ENCODE measurements around the gene WDR76.
"Not testable (repeated sequence)": the region's sequence is repeated elsewhere in the genome, so short reads cannot be mapped to it uniquely, and the experiment has no call there.

Gene WDR76

DNA sequence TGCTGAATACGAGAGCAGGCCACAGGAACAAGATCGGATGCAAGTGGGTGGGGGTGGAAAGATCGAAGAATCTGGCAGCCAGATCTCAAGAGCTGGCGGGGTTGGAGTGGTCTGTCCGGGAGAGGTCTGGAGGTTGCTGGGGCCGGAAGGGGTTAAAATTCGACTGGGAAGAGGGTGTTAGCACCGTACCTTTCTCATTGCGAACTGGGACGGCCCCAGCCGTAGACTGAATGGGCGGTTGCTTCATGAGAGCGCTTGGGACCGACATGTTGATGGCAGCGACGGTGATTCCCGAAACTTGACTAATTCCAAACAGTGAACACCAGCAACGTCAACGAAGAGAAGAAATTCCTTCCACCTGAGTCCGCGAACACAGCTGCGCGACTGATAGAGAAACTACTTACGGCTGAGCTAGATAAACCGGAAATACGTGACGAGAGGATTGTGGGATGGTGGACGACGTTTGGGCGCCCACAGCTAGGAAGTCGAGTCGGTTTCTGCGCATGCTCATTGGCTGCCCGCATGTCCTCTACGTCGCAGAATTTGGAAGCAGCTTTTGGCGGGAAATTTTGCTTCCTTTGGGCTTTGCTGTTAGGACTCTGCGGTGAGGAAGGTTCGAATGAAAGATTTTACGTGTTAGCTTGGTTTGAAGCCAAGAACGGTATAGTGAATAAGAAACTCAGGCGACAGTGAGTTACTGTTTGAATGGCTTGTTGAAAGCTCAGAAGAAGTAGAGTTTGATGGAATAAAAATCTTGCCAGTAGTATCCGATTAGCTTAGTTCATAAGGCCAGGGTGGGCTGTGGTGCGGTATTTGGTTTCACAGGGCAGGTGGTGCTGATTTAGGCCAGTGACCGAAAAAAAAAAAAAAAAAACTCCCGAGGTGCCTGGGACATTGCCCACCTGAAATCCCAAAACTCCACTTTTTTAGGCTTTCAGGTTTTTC, 2.2 kb upstream of the WDR76 start, which contains the start of gene MFAP1:
Gene MFAP1, minus strand, starts transcription at position 389 of the 945 bp plus-strand sequence. Its CDS starts 121 bp downstream, at position 268.
- peak; percentile 95 for DNase-seq

- not testable (repeated sequence) for DNase-seq
Measured at GRCh38 chr15:43825305-43825704, 1.5 kb upstream of the WDR76 start.

GRCh38 chr15:43826029-43826507, 734 bp upstream of the WDR76 start:
- DNase-seq: no peak

GRCh38 chr15:43828061-43828657, 1.4 kb downstream of the WDR76 start:
- peak; percentile 18 for DNase-seq

GRCh38 chr15:43829951-43830540, 3.2 kb downstream of the WDR76 start:
- not testable (repeated sequence) for DNase-seq

GRCh38 chr15:43830691-43831275, 4.0 kb downstream of the WDR76 start:
- not testable (repeated sequence) for DNase-seq

DNA sequence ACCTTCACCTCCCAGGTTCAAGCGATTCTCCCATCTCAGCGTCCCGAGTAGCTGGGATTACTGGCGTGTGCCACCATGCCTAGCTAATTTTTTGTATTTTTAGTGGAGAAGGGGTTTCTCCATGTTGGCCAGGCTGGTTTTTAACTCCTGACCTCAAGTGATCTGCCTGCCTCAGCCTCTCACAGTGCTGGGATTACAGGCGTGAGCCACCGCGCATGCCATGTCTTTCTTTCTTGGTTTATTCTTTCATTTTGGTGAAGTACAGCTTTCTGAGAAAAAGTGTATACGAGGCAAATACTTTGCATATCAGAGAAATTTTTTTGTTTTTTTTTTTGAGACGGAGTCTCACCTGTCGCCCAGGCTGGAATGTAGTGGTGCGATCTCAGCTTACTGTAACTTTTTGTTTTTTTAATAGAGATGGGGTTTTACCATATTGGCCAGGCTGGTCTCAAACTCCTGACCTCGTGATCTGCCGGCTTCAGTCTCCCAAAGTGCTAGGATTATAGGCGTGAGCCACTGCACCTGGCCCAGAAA, 4.8 kb downstream of the WDR76 start:
- DNase-seq: not testable (repeated sequence)

DNA sequence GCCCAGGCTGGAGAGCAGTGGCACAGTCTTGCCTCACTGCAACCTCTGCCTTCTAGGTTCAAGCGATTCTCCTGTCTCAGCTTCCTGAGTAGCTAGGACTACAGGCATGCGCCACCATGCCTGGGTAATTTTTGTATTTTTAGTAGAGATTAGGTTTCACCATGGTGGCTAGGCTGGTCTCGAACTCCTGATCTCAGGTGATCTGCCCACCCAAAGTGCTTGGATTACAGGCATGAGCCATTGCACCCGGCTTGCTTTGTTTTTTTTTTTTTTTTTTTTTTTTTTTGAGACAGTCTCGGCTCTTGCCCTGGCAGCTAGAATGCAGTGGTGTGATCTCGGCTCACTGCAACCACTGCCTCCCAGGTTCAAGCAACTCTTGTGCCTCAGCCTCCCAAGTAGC, 5.7 kb downstream of the WDR76 start:
- not testable (repeated sequence) for DNase-seq

DNA sequence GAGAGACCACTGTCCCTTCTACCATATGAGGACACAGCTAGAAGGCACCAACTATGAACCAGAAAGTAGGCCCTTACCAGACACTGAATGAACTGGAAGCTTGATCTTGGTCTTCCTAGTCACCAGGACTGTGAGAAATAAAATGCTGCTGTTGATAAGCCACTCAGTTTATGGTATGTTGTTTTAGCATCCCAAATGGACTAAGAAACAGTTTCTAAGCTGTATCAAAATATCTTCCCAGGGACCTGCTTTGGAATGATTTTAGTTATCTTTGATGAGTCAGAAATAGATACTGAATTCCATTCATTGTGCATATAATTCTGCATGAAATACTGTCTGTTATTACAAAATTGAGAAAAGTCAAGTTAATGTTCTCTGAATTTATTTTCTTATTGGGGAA, 18.6 kb downstream of the WDR76 start:
- no peak for DNase-seq

GRCh38 chr15:43851251-43851650, 24.4 kb downstream of the WDR76 start:
- no peak for DNase-seq

DNA sequence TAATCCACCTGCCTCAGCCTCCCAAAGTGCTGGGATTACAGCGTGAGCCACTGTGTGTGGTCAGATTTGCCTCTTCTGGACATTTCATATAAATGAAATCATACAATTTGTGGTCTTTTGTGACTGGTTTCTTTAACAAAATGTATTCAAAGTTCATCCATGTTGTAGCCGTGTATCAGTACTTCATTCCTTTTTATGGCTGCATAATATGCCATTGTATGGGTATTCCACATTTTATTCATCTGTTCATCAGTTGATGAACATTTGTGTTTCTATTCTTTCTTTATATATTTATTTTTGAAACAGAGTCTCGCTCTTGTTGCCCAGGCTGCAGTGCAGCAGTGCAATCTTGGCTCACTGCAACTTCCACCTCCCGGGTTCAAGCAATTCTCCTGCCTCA, 25.8 kb downstream of the WDR76 start:
- no peak for DNase-seq

- DNase-seq: no peak
Measured at GRCh38 chr15:43854801-43855200, 28.0 kb downstream of the WDR76 start.

DNA sequence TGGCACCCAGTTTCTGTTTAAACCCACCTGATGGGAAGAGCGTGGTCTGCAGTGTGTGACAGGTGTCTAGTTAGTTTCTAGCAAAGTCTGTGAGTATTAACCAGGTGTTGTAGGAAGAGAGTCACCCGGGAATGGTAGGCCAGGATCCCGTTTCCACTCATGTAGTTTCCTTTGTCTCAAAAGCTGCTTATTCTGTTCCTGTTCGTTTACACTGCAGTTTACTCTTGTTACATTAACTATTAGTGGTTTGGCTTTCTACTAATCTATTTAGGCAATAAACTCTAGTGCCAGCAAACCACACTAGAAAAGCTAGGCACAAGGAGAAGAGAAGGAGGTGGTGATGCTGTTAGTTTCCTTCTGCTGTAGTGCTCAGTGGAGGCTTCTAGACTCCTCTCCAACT, 32.7 kb downstream of the WDR76 start:
- DNase-seq: no peak

DNA sequence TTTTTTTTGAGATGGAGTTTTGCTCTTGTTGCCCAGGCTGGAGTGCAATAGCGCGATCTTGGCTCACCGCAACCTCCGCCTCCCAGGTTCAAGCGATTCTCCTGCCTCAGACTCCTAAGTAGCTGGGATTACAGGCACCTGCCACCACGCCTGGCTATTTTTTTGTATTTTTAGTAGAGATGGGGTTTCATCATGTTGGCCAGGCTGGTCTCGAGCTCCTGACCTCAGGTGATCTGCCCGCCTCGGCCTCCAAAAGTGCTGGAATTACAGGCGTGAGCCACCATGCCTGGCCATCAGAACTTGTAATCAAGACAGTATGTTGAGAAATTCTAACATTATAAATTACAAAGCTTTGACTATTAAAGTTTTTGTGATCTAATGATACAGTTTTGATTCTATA, 39.8 kb downstream of the WDR76 start:
- DNase-seq: not testable (repeated sequence)

- DNase-seq: no peak
Measured at GRCh38 chr15:43867096-43867495, 40.3 kb downstream of the WDR76 start.

GRCh38 chr15:43868406-43868805, 41.6 kb downstream of the WDR76 start:
- no peak for DNase-seq

GRCh38 chr15:43871835-43872234, 45.0 kb downstream of the WDR76 start:
- no peak for DNase-seq

DNA sequence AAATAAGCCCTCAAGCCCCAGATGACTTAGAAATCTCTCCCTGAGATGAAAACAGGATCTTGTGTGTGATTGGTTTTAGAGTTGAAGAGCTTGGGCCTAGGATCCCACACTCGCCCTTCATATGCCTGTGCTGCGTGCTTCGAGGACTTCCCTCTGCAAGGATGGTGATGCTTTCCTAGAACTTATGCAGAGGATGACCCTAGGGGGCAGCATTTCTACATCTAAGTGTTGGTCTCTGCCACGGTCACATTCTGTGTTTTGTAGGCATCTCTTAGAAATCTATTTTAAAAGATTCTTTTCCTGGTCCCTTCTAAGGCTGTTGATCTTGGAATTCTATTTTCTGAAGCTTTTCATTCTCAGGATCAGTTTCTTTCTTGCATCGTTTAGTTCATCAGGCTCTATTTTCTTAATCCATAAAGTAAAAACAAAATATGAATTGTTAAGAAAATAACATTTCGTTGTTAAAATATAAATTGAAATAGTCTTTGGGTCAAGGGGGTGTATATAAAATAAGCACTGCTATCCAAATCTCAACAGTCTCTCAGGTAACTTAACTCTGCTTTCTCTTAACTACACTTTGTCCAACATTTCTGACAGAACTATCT, 45.7 kb downstream of the WDR76 start:
- peak; percentile 28 for DNase-seq

GRCh38 chr15:43873651-43874050, 46.8 kb downstream of the WDR76 start:
- no peak for DNase-seq

DNA sequence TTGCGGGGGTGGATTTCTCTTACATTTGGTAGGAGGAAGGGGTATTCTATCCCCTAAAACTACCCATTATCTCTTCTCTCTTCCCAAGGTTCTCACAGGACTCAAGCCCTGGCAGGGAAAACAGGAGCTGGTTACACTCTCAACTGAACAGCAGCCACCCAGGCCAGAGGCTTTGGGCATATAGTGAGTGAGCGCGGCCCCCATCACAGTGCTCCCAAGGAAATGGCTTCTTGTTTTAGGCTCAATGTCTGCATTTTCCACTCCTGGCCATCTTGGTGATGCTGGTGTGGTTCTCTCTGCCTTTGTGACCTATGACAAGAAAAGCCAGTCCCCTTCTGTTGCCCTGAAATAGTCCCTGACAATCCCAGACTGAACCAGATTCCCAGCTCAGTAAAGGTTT, 50.1 kb downstream of the WDR76 start:
- no peak for DNase-seq

DNA sequence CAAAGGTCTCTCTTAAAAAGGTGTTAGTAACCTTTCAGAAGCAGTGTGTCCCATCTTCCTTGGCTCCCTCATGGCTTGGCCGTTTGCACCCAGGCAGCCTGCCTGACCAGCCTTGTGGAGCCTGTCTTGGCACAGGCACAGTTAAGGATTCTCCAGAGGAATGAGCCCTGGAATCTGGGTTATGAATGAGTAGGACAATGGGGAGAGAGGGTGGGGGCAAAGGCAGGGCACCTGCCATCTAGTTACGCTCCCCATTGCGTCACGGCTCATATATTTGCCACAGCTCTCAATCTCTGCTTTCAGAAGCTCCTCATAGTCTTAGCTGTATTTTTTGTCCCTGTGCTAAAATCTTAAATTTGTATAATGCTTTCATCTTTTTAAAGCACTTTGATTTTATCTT, 50.6 kb downstream of the WDR76 start:
- no peak for DNase-seq

DNA sequence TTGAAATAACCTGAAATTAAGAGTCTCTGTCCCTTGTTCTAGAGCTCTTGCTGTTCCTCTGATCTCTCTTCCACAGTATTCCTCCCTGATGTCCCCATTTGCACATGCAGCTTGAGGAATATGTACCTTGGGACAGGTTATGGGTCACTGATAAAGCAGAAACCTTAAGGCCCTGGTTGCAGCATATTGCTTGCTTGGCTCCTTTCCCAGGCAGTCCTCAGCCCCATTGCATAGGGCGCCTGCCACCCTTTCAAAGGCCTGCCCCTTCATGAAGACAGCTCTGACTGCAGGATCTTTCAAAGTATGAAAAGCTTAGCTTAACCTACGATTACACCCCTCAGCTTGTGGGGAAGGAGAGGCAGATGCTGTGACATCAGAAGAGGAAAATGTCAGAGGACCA, 51.6 kb downstream of the WDR76 start:
- no peak for DNase-seq

Data from CD4-positive, alpha-beta T cell treated with Interleukin-21 for 1 hour (primary cell).